HG03439 (cell line): Measurements from ENCODE around the gene TBX20.

Experiments used
- ATAC-seq: cut with Tn5 transposase; IDR thresholded peaks from one replicate; pipeline ENCODE4 v1.9.1; 2021; ENCODE audit warnings: mild to moderate bottlenecking, moderate library complexity; ENCODE audit not compliant: unreplicated experiment

TBX20 gene

DNA sequence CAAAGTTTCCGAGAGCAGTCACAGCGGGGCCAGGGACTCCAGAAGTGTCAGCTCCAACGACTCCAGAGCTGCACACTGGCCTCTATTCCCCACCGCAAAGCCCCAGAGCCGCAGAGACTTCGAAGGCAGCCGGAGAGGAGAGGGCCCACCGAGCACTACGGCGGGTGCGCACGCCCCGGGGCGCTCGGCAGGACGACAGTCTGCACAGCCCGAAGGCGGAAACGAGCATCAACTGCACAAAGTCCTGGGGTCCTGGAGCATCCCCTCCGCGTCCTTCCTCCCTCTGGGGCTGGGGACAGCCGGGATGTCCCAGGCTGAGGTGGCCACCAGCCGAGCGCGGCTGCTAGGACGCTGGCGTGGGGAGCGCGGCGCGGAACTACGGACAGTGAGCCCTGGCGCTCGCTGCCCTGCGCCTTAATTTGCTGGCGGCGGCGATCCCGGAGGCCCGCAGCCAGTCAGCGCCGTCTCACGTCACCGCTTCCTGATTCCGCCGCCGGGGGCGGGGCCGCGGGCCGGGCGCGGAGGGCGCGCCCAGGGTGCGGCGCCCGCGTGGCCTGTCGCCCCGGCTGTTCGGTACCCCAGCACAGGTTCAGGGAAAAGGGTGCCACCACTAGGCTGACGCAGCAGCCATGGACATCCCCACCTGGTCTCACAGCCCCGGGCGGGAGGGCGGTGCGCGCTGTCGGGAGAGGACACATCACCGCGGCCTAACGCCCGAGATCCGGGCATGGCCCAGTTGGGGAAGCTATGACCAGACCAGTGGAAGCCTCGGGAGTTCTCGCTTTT, at the start of gene TBX20:
Gene TBX20, minus strand, starts transcription at position 391 of the 786 bp plus-strand sequence. CDS start 480 bp downstream, outside the sequence.
- no peak for ATAC-seq

GRCh38 chr7:35289376-35289775, 35.5 kb upstream of the TBX20 start:
- ATAC-seq = no peak

DNA sequence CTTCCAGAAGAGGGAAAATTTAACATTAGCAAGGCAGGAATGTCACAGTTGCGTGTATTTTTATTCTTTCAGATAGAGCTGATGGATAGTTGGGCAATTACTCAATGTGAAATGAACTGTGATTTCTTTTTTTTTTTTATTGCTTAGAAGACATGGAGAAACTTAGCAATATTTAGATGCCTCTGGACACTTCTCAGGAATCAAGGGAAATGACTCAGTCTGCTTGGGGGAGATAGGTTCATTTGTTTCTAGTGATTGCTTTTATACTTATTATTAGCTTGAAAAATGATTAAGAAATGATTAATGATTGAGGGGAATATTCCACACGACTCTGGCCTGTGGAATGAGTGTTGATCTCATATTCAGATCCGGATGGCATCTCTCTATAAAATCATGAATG, 33.1 kb upstream of the TBX20 start:
- no peak for ATAC-seq

- no peak for ATAC-seq
These were observed 32.5 kb upstream of the TBX20 start for GRCh38 chr7:35286422-35286821.

GRCh38 chr7:35285799-35286198, 31.9 kb upstream of the TBX20 start:
- ATAC-seq = no peak

DNA sequence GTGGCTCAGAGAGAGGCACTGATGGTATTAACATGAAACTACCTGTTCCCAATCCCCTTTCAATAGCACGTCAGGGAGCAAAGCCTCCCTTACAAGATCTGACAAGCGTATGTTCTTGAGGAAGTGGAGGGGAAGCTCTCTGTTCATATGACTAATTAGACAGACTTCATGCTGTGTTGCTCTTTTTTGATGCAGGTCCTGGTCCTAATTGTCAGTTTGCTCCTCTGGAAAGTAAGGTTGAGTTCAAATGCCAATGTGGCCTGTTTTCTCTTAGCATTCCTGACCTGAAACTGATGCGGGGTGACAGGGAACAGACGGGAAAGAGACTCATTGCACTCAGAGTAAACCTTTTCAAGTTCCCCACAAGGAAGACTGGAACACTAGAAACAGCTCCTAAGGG, 27.0 kb upstream of the TBX20 start:
- ATAC-seq = no peak

GRCh38 chr7:35277359-35277758, 23.5 kb upstream of the TBX20 start:
- ATAC-seq = no peak

GRCh38 chr7:35272246-35272645, 18.3 kb upstream of the TBX20 start:
- ATAC-seq = no peak

- ATAC-seq = no peak
These were observed 15.1 kb upstream of the TBX20 start for GRCh38 chr7:35268953-35269352.

- no peak for ATAC-seq
These were observed 13.5 kb upstream of the TBX20 start for GRCh38 chr7:35267411-35267810.

DNA sequence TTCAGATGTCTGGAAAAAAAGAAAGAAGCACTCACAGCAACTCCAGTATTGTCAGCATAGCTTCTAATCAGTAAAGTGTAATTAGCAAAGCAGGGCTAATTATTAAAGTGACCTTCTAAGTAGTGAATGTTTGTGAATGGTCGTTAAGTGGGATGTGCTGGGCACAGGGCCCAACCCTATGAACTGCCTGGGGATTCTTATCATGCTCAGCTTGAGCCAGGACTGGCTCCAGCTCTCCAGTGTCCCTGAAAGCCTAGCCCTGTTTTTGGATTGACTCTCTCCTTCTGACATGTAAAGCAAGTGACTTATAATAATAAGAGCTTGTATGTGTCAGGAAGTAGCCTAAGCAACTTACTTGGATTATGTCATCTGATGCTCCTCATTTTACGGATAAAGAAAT, 9.5 kb upstream of the TBX20 start:
- no peak for ATAC-seq

- ATAC-seq = no peak
These were observed 7.8 kb upstream of the TBX20 start for GRCh38 chr7:35261476-35262285.

GRCh38 chr7:35261041-35261440, 7.1 kb upstream of the TBX20 start:
- ATAC-seq = no peak

DNA sequence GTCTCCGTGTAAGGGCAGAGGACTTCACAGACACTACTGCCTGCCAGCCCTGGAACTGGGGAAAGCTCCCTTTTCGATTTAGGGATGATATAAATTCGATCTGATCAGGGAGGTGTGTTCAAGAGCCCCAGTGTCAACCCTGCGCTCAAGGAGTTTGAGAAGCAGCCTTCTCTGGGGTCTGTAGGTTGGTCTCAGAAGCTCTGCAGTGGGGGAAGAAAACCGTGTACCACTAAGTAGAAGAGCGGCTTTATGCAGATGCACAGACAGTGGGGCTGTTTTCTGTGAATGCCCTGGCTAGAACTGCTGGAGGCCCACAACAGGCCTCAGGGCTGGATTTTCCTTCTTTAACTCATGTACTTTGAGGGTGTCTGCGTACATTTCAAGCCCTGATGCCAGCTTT, 6.3 kb upstream of the TBX20 start:
- ATAC-seq = no peak

GRCh38 chr7:35259523-35259908, 5.6 kb upstream of the TBX20 start:
- no peak for ATAC-seq

- ATAC-seq = no peak
These were observed 5.1 kb upstream of the TBX20 start for GRCh38 chr7:35258868-35259522.

GRCh38 chr7:35258125-35258867, 4.4 kb upstream of the TBX20 start:
- ATAC-seq = no peak

GRCh38 chr7:35257251-35258124, 3.6 kb upstream of the TBX20 start:
- ATAC-seq = no peak

- no peak for ATAC-seq
These were observed 2.6 kb upstream of the TBX20 start for GRCh38 chr7:35256256-35257175.
